GM23338 (cell line): ENCODE results near the gene GATAD2A. TPM values are rescaled to one million over a fixed set of nuclear protein-coding genes. Genes with fewer than 3 reads are reported as not detected.
A peak's percentile ranks its signal among the peaks of the same experiment; 100 is the strongest.
"Not testable (repeated sequence)": the region's sequence is repeated elsewhere in the genome, so short reads cannot be mapped to it uniquely, and the experiment has no call there.

ENCODE experiments used
- ATAC-seq: fragments of 200-7000 bp; cut with Tn5 transposase; 3 replicates; pipeline ENCODE4 v1.9.1; 2020
- DNase-seq: peaks from one replicate; pipeline ENCODE4 v3.0.0-alpha.2; 2015; ENCODE audit warnings: low spot score
- H2AFZ ChIP-seq: fragments of 200-600 bp; sonication (generic); 2 replicates; pipeline ENCODE4 v1.8.0; 2016; ENCODE audit warnings: antibody characterized with exemption, mild to moderate bottlenecking, moderate library complexity
- H3F3A ChIP-seq: fragments of 200-600 bp; sonication (generic); replicated peaks from 2 replicates; pipeline ENCODE4 v1.8.0; 2017; ENCODE audit warnings: antibody characterized with exemption, mixed run types, low read depth
- H3K27ac ChIP-seq: fragments of 200-600 bp; sonication (generic); 2 replicates; pipeline ENCODE4 v1.6.1; 2016; ENCODE audit warnings: low read depth
- H3K27me3 ChIP-seq: fragments of 200-600 bp; sonication (generic); 2 replicates; pipeline ENCODE4 v1.8.0; 2016; ENCODE audit warnings: mild to moderate bottlenecking, mixed run types, moderate library complexity; ENCODE audit not compliant: insufficient read depth
- H3K36me3 ChIP-seq: fragments of 200-600 bp; sonication (generic); 2 replicates; pipeline ENCODE4 v1.8.0; 2016; ENCODE audit warnings: mild to moderate bottlenecking; ENCODE audit not compliant: insufficient read depth
- H3K4me1 ChIP-seq: fragments of 200-600 bp; sonication (generic); 2 replicates; pipeline ENCODE4 v1.8.0; 2016; ENCODE audit warnings: mild to moderate bottlenecking, moderate library complexity; ENCODE audit not compliant: insufficient read depth
- H3K4me2 ChIP-seq: fragments of 200-600 bp; sonication (generic); 2 replicates; pipeline ENCODE4 v1.7.1; 2017; ENCODE audit warnings: mixed run types
- H3K4me3 ChIP-seq: fragments of 200-600 bp; sonication (generic); 2 replicates; pipeline ENCODE4 v1.6.1; 2016; ENCODE audit warnings: mixed run types
- H3K79me2 ChIP-seq: fragments of 200-600 bp; sonication (generic); replicated peaks from 2 replicates; pipeline ENCODE4 v1.8.0; 2017; ENCODE audit warnings: mild to moderate bottlenecking; ENCODE audit not compliant: insufficient read depth
- H3K9me2 ChIP-seq: fragments of 200-600 bp; sonication (generic); 2 replicates; pipeline ENCODE4 v1.8.0; 2017; ENCODE audit not compliant: insufficient read depth
- H4K20me1 ChIP-seq: fragments of 200-600 bp; sonication (generic); replicated peaks from 2 replicates; pipeline ENCODE4 v1.8.0; 2017; ENCODE audit warnings: mild to moderate bottlenecking; ENCODE audit not compliant: insufficient read depth
- H3K27ac Mint-ChIP-seq: 2 replicates; pipeline ENCODE4 v1.8.0; 2020; ENCODE audit warnings: inconsistent platforms, mild to moderate bottlenecking, moderate library complexity, mixed read lengths
- H3K27me3 Mint-ChIP-seq: 3 replicates; pipeline ENCODE4 v1.8.0; 2022; ENCODE audit warnings: low read depth, mild to moderate bottlenecking, moderate library complexity, mixed read lengths, inconsistent platforms; ENCODE audit not compliant: insufficient read depth, poor library complexity
- H3K36me3 Mint-ChIP-seq: 3 replicates; pipeline ENCODE4 v1.8.0; 2021; ENCODE audit warnings: low read depth, mild to moderate bottlenecking, inconsistent platforms, moderate library complexity, mixed read lengths
- H3K4me1 Mint-ChIP-seq: 3 replicates; pipeline ENCODE4 v1.8.0; 2020; ENCODE audit warnings: mild to moderate bottlenecking, inconsistent platforms, mixed read lengths
- H3K4me3 Mint-ChIP-seq: 3 replicates; pipeline ENCODE4 v1.8.0; 2021; ENCODE audit warnings: moderate library complexity, mild to moderate bottlenecking, inconsistent platforms, mixed read lengths
- H3K9me3 Mint-ChIP-seq: 3 replicates; pipeline ENCODE4 v1.8.0; 2020; ENCODE audit warnings: moderate library complexity, mild to moderate bottlenecking, inconsistent platforms, mixed read lengths
- CREB1 ChIP-seq: fragments of 250-450 bp; sonication (Bioruptor Pico); IDR thresholded peaks from 2 replicates; pipeline ENCODE4 v1.5.0; 2020; ENCODE audit warnings: low read depth, mild to moderate bottlenecking, moderate library complexity
- ETS1 ChIP-seq: IDR thresholded peaks from 2 replicates; pipeline ENCODE4 v1.6.1; 2016; ENCODE audit warnings: antibody characterized with exemption
- JUNB ChIP-seq: IDR thresholded peaks from one replicate; pipeline ENCODE4 v1.6.1; 2016; ENCODE audit warnings: antibody characterized with exemption; ENCODE audit not compliant: unreplicated experiment
- POLR2AphosphoS5 ChIP-seq: IDR thresholded peaks from 2 replicates; pipeline ENCODE4 v1.6.1; 2016; ENCODE audit warnings: antibody characterized with exemption, low read depth
- ZNF114 ChIP-seq: fragments of 250-450 bp; sonication (Bioruptor Pico); IDR thresholded peaks from 2 replicates; pipeline ENCODE4 v1.5.0; 2020; ENCODE audit warnings: mild to moderate bottlenecking, moderate library complexity
- polyA plus RNA-seq: library from polyadenylated mRNA; unstranded; fragments of >200 nt; fragmentation: Nextera tagmentation; extraction: Ambion mirVana; gene quantifications from 2 replicates; pipeline ENCODE4 v1.2.1, GENCODE V29; 2016
- total RNA-seq: library from RNA; depleted of rRNA; stranded (reverse); fragments of >200 nt; shearing (Covaris generic); gene quantifications from 2 replicates; pipeline ENCODE4 v1.2.3, GENCODE V29; 2014
- TF ChIP-seq, protein P1 (sequence below), 2 experiments: fragments of 200-600 bp in 1 of 2; sonication (generic) in 1 of 2; conservative IDR thresholded peaks; 2 replicates each; pipeline versions ENCODE4 v1.5.1 to v1.6.1; 2016 to 2017; ENCODE audit warnings: antibody characterized with exemption in 2 of 2, low read depth in 2 of 2, mild to moderate bottlenecking in 2 of 2, moderate library complexity in 1 of 2

GATAD2A gene
- total and polyA plus RNA-seq, 2 experiments from 2014 or later: 40.0 to 151 TPM

GRCh38 chr19:19472106-19472505 lies 66.6 kb downstream of the GATAD2A start:
- not testable (repeated sequence) for ATAC-seq, DNase-seq, H2AFZ ChIP-seq, H3K4me3 ChIP-seq, H3K4me3 Mint-ChIP-seq, H3K27ac Mint-ChIP-seq, H3K4me2 ChIP-seq, H3K27me3 ChIP-seq, H3K9me2 ChIP-seq, H3K27me3 Mint-ChIP-seq
- Histone ChIP-seq H3K79me2 (peaks cover 95% of the 10 kb centered on the region), H4K20me1 (peaks cover 36% of the 10 kb centered on the region), H3K36me3 (peaks cover 19% of the 10 kb centered on the region), H3K27ac (0 out of 2 replicates have a peak overlapping the region, but pooled peaks have one; percentile 39), H3F3A (peaks cover 22% of the 10 kb centered on the region; the same call in 1 of the 2 replicates), H3K4me1 (peaks cover 30% of the 10 kb centered on the region)
- H3K9me3 Mint-ChIP-seq: peaks cover 18% of the 10 kb centered on the region
- peaks cover 61% of the 10 kb centered on the region for H3K36me3 Mint-ChIP-seq
- H3K4me1 Mint-ChIP-seq: peaks cover 42% of the 10 kb centered on the region

DNA sequence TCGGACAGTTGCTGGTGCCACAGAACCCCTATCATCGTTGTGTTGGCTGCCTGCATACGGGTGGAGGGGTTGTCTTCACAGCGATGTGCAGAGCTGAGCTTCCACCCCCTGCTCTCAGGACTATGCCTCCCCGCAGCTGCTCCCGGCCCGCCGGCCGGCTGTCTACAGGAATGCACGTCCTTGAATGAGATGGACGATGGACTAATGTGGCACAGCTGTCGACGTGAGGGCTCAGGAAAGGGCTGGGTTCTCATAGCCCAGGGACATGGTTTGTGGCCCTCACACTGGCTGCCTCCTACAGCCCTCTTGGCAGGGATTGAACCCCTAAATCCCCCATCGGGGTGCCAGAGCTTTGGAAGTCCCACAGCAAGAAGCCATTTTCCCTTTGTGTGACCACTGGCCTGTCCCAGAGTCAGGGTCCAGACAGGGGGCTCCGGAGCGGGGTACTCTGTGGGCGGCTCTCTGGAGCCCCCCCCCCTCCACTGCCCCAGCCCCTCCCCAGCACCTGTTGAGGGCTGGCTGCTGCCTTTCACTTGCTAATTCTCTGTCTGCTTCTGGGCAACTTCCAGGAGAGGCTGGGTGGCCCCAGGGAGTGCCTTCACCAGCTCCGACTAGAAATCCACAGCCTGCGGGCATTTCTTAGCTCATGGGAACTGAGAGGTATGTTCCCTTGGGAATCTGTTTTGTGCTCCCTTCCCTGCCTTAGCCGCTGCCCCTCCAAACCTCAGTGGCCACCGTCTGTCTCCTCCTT lies 69.7 kb downstream of the GATAD2A start:
- TF ChIP-seq CREB1 (CRISPR knock-in tag): no peak
- TF ChIP-seq ZNF114 (CRISPR knock-in tag): no peak
- no peak for TF ChIP-seq JUNB
- peak overlapping the region; percentile 69 for H3K4me2 ChIP-seq
- H3K4me1 ChIP-seq: peaks cover 30% of the 10 kb centered on the region
- H3K79me2 ChIP-seq: peaks cover 95% of the 10 kb centered on the region
- ATAC-seq: peak; percentile 85
- H3K36me3 ChIP-seq: peaks cover 3% of the 10 kb centered on the region; the same call in 1 of the 2 replicates
- H2AFZ ChIP-seq: no peak overlapping the region
- Mint-ChIP-seq H3K27me3 (peaks cover 7% of the 10 kb centered on the region), H3K36me3 (peaks cover 42% of the 10 kb centered on the region), H3K27ac (peak overlapping the region; percentile 78; the same call in 1 of the 2 replicates), H3K4me1 (peaks cover 54% of the 10 kb centered on the region), H3K9me3 (no peaks in the 10 kb centered on the region), H3K4me3 (peak overlapping the region; percentile 50)
- H3K27ac ChIP-seq: peak overlapping the region; percentile 55; the same call in 1 of the 2 replicates
- H4K20me1 ChIP-seq: peaks cover 61% of the 10 kb centered on the region
- peak; percentile 73 for DNase-seq
- no peaks in the 10 kb centered on the region for H3K9me2 ChIP-seq
- H3K4me3 ChIP-seq: peak overlapping the region; percentile 39
- H3F3A ChIP-seq: peaks cover 7% of the 10 kb centered on the region; the same call in 1 of the 2 replicates
- no peaks in the 10 kb centered on the region for H3K27me3 ChIP-seq

DNA sequence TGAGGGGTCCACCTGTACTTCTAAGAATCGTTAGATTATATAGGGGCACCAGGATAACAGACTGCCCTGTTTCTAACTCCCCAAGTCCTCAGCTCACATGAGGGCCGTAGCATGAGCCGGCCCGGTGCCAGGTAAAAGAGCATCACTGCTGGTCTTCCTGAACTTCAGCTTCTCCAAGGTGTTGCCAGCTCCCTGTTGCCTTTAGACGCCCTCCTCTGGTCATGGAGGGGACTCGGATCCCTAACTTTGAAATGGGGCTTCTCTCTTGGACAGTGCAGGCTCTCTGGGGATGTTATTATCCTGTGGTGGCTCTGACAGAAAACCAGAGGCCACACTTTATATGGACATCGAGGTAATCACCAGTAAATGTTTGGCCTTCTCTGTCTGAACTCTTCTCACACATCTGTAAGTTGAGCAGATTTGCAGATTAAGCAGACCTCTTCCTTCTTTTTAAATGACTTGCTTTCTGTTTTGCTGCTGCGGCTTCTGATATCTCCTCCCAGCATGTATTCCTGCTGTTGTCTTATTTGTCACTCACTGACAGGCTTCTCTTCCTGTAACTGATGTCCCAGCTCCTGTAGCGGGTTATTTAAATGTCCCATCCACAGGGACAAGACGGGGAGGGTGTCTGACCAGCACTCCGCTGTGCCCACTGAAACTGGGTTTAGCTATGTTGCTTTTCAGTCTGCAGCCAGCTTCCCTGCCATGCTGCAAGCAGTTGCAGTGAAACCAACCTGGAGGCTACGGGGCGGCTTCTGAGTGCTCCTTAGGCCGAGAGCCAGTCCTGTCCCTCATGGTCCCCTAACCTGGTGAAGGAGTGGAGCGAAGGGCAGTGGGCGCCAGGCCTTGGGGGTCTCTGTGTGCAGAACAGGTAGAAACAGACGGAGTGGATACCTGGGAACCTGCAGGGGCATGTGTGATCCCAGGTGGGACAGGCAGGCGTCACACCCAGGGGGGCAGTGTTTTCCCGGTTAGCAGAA lies 70.7 kb downstream of the GATAD2A start:
- Histone ChIP-seq H2AFZ (no peak overlapping the region), H3K4me3 (peak overlapping the region; percentile 39), H3K4me1 (peaks cover 30% of the 10 kb centered on the region), H3K27ac (peak overlapping the region; percentile 55; the same call in 1 of the 2 replicates), H3K9me2 (no peaks in the 10 kb centered on the region), H3K4me2 (peak overlapping the region; percentile 69), H3F3A (peaks cover 7% of the 10 kb centered on the region; the same call in 1 of the 2 replicates), H4K20me1 (peaks cover 56% of the 10 kb centered on the region), H3K27me3 (no peaks in the 10 kb centered on the region), H3K79me2 (peaks cover 95% of the 10 kb centered on the region), H3K36me3 (peaks cover 3% of the 10 kb centered on the region; the same call in 1 of the 2 replicates)
- 0 out of 2 replicates have a peak, but pooled peaks have one; percentile 20 for TF ChIP-seq POLR2AphosphoS5
- TF ChIP-seq, protein P1, sequence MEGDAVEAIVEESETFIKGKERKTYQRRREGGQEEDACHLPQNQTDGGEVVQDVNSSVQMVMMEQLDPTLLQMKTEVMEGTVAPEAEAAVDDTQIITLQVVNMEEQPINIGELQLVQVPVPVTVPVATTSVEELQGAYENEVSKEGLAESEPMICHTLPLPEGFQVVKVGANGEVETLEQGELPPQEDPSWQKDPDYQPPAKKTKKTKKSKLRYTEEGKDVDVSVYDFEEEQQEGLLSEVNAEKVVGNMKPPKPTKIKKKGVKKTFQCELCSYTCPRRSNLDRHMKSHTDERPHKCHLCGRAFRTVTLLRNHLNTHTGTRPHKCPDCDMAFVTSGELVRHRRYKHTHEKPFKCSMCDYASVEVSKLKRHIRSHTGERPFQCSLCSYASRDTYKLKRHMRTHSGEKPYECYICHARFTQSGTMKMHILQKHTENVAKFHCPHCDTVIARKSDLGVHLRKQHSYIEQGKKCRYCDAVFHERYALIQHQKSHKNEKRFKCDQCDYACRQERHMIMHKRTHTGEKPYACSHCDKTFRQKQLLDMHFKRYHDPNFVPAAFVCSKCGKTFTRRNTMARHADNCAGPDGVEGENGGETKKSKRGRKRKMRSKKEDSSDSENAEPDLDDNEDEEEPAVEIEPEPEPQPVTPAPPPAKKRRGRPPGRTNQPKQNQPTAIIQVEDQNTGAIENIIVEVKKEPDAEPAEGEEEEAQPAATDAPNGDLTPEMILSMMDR (conservative IDR thresholded peaks at IDR 0.05; ENCODE audit: low read depth in 2 of 2): peak; percentile 59 to 82
- no peak for TF ChIP-seq ETS1
- Mint-ChIP-seq H3K36me3 (peaks cover 36% of the 10 kb centered on the region), H3K9me3 (no peaks in the 10 kb centered on the region), H3K27ac (peak overlapping the region; percentile 64), H3K4me3 (peak overlapping the region; percentile 50), H3K27me3 (peaks cover 9% of the 10 kb centered on the region), H3K4me1 (peaks cover 59% of the 10 kb centered on the region)
- ATAC-seq: peak; percentile 75
- peak; percentile 82 for DNase-seq
